GM20000 (cell line): ENCODE measurements around the gene ASIC2.

Source experiments
- DNase-seq: peaks from one replicate; pipeline ENCODE4 v3.0.0; 2012; ENCODE audit warnings: low spot score
- CTCF ChIP-seq: IDR thresholded peaks from 2 replicates; pipeline ENCODE4 v1.5.1; 2012; ENCODE audit warnings: mild to moderate bottlenecking, control low read depth; ENCODE audit errors: extremely low read depth, missing control alignments

Gene ASIC2

GRCh38 chr17:33199571-33200510 is 93.3 kb downstream of the ASIC2 start:
- no peak for DNase-seq
- TF ChIP-seq CTCF: no peak

- no peak for TF ChIP-seq CTCF
- DNase-seq: no peak
These were observed 94.1 kb downstream of the ASIC2 start for GRCh38 chr17:33198954-33199353.

- no peak for TF ChIP-seq CTCF
- DNase-seq: no peak
These were observed 95.8 kb downstream of the ASIC2 start for GRCh38 chr17:33197342-33197741.

- DNase-seq: no peak
- TF ChIP-seq CTCF: no peak
These were observed 96.2 kb downstream of the ASIC2 start for GRCh38 chr17:33196883-33197282.

- DNase-seq: no peak
- TF ChIP-seq CTCF: no peak
These were observed 99.9 kb downstream of the ASIC2 start for GRCh38 chr17:33192951-33193911.

- no peak for DNase-seq
These were observed 109.5 kb downstream of the ASIC2 start for GRCh38 chr17:33183487-33184026.

More at GRCh38 chr17:33183487-33184026, 109.5 kb downstream of the ASIC2 start:
- no peak for TF ChIP-seq CTCF
